Neural cell (in vitro differentiated cells): Measurements from ENCODE around the gene CENPE. TPM values are rescaled to one million over a fixed set of nuclear protein-coding genes. Genes with fewer than 3 reads are reported as not detected.

Experiments
- H2AFZ ChIP-seq: fragments of 200-600, 300-800 bp; sonication (generic), shearing (Covaris generic); 2 replicates; pipeline ENCODE4 v1.6.0; 2014; ENCODE audit warnings: low read depth, mild to moderate bottlenecking, antibody characterized with exemption, low read length, moderate library complexity
- H3F3A ChIP-seq: fragments of 200-600 bp; shearing (Covaris generic); 2 replicates; pipeline ENCODE4 v1.6.1; 2016; ENCODE audit warnings: mild to moderate bottlenecking, moderate library complexity, mixed read lengths, antibody characterized with exemption, low read length; ENCODE audit not compliant: insufficient read depth, poor library complexity, severe bottlenecking
- H3K27ac ChIP-seq: fragments of 200-600, 300-800 bp; sonication (generic), shearing (Covaris generic); 2 replicates; pipeline ENCODE4 v1.5.1; 2014; ENCODE audit warnings: mild to moderate bottlenecking, low read length, moderate library complexity
- H3K27me3 ChIP-seq: fragments of 300-800, 200-600 bp; sonication (generic), shearing (Covaris generic); 2 replicates; pipeline ENCODE4 v1.6.0; 2014; ENCODE audit warnings: mild to moderate bottlenecking, low read depth, low read length, moderate library complexity; ENCODE audit not compliant: insufficient read depth
- H3K36me3 ChIP-seq: fragments of 300-800, 200-600 bp; sonication (generic), shearing (Covaris generic); 2 replicates; pipeline ENCODE4 v1.5.1; 2014; ENCODE audit warnings: mild to moderate bottlenecking, antibody characterized with exemption, low read length, moderate library complexity; ENCODE audit not compliant: insufficient read depth
- H3K4me2 ChIP-seq: fragments of 300-800, 200-600 bp; sonication (generic), shearing (Covaris generic); 2 replicates; pipeline ENCODE4 v1.6.0; 2014; ENCODE audit warnings: mild to moderate bottlenecking, low read length
- H3K4me3 ChIP-seq: fragments of 300-800, 200-600 bp; sonication (generic), shearing (Covaris generic); 2 replicates; pipeline ENCODE4 v1.5.1; 2014; ENCODE audit warnings: mild to moderate bottlenecking, low read length, moderate library complexity
- H3K79me2 ChIP-seq: fragments of 200-600 bp; shearing (Covaris generic); replicated peaks from 2 replicates; pipeline ENCODE4 v1.6.0; 2014; ENCODE audit warnings: mild to moderate bottlenecking, low read length, moderate library complexity; ENCODE audit not compliant: insufficient read depth
- H3K9ac ChIP-seq: fragments of 300-800, 200-600 bp; sonication (generic), shearing (Covaris generic); 2 replicates; pipeline ENCODE4 v1.6.1; 2016; ENCODE audit warnings: mild to moderate bottlenecking, low read length, mixed read lengths
- H3K9me2 ChIP-seq: fragments of 200-600 bp; shearing (Covaris generic); 2 replicates; pipeline ENCODE4 v1.6.1; 2016; ENCODE audit warnings: mild to moderate bottlenecking, low read length, mixed read lengths; ENCODE audit not compliant: insufficient read depth
- H3K9me3 ChIP-seq: fragments of 200-600, 300-800 bp; sonication (generic), shearing (Covaris generic); 2 replicates; pipeline ENCODE4 v1.6.1; 2016; ENCODE audit warnings: mild to moderate bottlenecking, mixed run types, low read length, moderate library complexity, mixed read lengths
- H4K20me1 ChIP-seq: fragments of 200-600 bp; shearing (Covaris generic); 2 replicates; pipeline ENCODE4 v1.6.1; 2016; ENCODE audit warnings: mild to moderate bottlenecking, mixed run types; ENCODE audit not compliant: insufficient read depth
- EP300 ChIP-seq: fragments of 450-650 bp; conservative IDR thresholded peaks from 2 replicates; pipeline ENCODE4 v1.6.1; 2014; ENCODE audit warnings: antibody characterized with exemption, mild to moderate bottlenecking, moderate library complexity; ENCODE audit not compliant: poor library complexity, severe bottlenecking
- EZH2 ChIP-seq: fragments of 200-600, 300-800 bp; shearing (Covaris generic), sonication (generic); IDR thresholded peaks from 2 replicates; pipeline ENCODE4 v1.6.1; 2014; ENCODE audit warnings: antibody characterized with exemption, low read length, borderline replicate concordance, mild to moderate bottlenecking; ENCODE audit not compliant: insufficient read depth, poor library complexity, severe bottlenecking
- POLR2AphosphoS5 ChIP-seq: IDR thresholded peaks from 2 replicates; pipeline ENCODE4 v1.6.1; 2012
- RAD21 ChIP-seq: fragments of 450-650 bp; conservative IDR thresholded peaks from 2 replicates; pipeline ENCODE4 v1.6.1; 2014; ENCODE audit warnings: antibody characterized with exemption, mild to moderate bottlenecking, moderate library complexity
- SMC3 ChIP-seq: fragments of 450-650 bp; conservative IDR thresholded peaks from 2 replicates; pipeline ENCODE4 v1.6.1; 2014; ENCODE audit warnings: antibody characterized with exemption, mild to moderate bottlenecking, moderate library complexity; ENCODE audit not compliant: poor library complexity
- TAF1 ChIP-seq: IDR thresholded peaks from 2 replicates; pipeline ENCODE4 v1.6.1; 2012; ENCODE audit warnings: low read depth
- polyA plus RNA-seq: library from polyadenylated mRNA; depleted of rRNA; stranded (reverse); fragments of >200 nt; gene quantifications from 2 replicates; pipeline ENCODE4 v1.2.3, GENCODE V29; 2014
- TF ChIP-seq, protein P1 (sequence below): fragments of 450-650 bp; IDR thresholded peaks from 2 replicates; pipeline ENCODE4 v1.5.1; 2014; ENCODE audit warnings: antibody characterized with exemption, mild to moderate bottlenecking, moderate library complexity; ENCODE audit not compliant: poor library complexity, severe bottlenecking
- TF ChIP-seq, protein P2 (sequence below): IDR thresholded peaks from 2 replicates; pipeline ENCODE4 v1.6.1; 2012; ENCODE audit warnings: borderline replicate concordance

CENPE gene
- polyA plus RNA-seq, 1 donor from 2014 or later: 1.8 TPM

DNA sequence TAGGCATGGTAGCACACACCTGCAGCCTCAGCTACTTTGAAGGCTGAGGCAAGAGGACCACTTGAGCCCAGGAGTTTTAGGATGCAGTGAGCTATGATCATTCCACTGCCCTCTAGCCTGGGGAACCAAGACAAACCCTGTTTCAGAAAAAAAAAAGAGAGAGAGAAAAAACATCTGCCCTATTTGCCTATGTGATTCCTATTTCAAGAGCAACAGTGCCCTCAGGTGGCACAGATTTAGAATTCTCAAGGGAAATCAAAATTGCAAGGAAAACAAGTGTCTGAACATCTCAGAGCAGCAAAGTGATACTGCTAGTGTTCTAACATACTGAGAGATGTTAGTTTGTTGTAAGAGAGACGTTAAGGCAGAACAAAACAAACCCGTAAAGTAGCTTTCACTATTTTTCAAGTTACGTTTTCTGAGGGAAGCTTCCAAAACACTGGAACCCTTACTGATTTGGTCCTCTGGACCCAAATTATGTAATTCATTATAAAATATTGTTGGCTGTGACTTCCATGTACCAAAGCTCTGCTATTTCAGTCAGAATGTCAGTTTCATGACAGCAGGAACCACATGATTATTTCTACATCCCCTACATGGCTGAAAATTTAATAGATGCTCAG, 106.4 kb downstream of the CENPE start:
- H3K79me2 ChIP-seq: no peaks in the 10 kb centered on the region
- peak; percentile 79 for TF ChIP-seq SMC3
- no peak for TF ChIP-seq TAF1
- TF ChIP-seq, protein P1, sequence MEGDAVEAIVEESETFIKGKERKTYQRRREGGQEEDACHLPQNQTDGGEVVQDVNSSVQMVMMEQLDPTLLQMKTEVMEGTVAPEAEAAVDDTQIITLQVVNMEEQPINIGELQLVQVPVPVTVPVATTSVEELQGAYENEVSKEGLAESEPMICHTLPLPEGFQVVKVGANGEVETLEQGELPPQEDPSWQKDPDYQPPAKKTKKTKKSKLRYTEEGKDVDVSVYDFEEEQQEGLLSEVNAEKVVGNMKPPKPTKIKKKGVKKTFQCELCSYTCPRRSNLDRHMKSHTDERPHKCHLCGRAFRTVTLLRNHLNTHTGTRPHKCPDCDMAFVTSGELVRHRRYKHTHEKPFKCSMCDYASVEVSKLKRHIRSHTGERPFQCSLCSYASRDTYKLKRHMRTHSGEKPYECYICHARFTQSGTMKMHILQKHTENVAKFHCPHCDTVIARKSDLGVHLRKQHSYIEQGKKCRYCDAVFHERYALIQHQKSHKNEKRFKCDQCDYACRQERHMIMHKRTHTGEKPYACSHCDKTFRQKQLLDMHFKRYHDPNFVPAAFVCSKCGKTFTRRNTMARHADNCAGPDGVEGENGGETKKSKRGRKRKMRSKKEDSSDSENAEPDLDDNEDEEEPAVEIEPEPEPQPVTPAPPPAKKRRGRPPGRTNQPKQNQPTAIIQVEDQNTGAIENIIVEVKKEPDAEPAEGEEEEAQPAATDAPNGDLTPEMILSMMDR: peak; percentile 80
- TF ChIP-seq RAD21: peak; percentile 84
- no peaks in the 10 kb centered on the region for H4K20me1 ChIP-seq
- no peaks in the 10 kb centered on the region for H3K27me3 ChIP-seq
- H3K36me3 ChIP-seq: no peaks in the 10 kb centered on the region
- H3K27ac ChIP-seq: no peak overlapping the region
- no peak overlapping the region for H3K4me2 ChIP-seq
- no peak overlapping the region for H2AFZ ChIP-seq
- H3K9me2 ChIP-seq: no peaks in the 10 kb centered on the region
- no peak overlapping the region for H3K4me3 ChIP-seq
- no peaks in the 10 kb centered on the region for H3K9me3 ChIP-seq
- H3K9ac ChIP-seq: no peak overlapping the region
- H3F3A ChIP-seq: no peaks in the 10 kb centered on the region

DNA sequence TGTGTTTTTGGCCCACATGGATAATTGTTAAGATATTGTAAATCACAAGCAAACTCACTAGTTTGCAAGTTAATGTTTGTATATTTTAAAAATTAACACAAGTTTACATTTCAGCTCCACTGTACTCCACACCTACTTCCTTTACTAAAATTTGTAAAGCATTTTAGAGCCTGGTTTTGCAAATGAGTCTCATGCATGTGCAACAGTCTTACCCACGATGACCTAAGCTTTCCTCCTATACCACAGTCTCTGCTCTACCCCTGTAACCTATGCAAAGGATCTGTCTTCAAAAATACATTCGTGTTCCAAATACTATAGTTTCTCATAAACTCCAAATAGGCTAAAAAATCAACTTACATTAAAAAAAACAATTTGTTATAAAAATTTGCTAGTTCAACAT, 108.7 kb downstream of the CENPE start:
- TF ChIP-seq POLR2AphosphoS5: no peak
- Histone ChIP-seq H3K27ac (no peak overlapping the region), H3K27me3 (no peaks in the 10 kb centered on the region), H4K20me1 (no peaks in the 10 kb centered on the region), H3K36me3 (no peaks in the 10 kb centered on the region), H2AFZ (no peak overlapping the region), H3K9me3 (no peaks in the 10 kb centered on the region), H3K4me3 (no peak overlapping the region), H3K4me2 (no peak overlapping the region), H3K9me2 (no peaks in the 10 kb centered on the region), H3K79me2 (no peaks in the 10 kb centered on the region), H3K9ac (no peak overlapping the region), H3F3A (no peaks in the 10 kb centered on the region)

DNA sequence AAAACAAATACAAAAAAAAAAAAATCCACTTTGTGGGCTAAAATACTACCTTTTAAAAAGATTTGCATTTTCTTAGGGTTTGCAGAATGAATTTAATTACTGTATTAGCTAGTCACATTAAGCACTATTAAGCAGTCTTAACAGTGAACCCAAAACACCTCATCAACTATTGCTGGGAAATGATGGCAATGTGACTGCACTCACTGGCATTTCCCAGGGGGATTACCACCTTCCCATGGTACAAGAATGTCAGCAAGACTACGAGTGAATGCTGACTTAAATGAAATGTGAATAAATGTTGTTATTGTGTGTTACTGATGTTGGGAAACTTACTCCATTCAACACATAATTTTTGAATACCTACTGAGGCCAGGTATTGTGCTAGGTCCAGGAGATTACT, 111.6 kb downstream of the CENPE start:
- no peak overlapping the region for H3K9ac ChIP-seq
- no peak overlapping the region for H2AFZ ChIP-seq
- H3F3A ChIP-seq: no peaks in the 10 kb centered on the region
- no peak overlapping the region for H3K27ac ChIP-seq
- no peaks in the 10 kb centered on the region for H3K9me2 ChIP-seq
- H3K9me3 ChIP-seq: no peaks in the 10 kb centered on the region
- no peak overlapping the region for H3K4me2 ChIP-seq
- no peaks in the 10 kb centered on the region for H4K20me1 ChIP-seq
- no peaks in the 10 kb centered on the region for H3K36me3 ChIP-seq
- no peaks in the 10 kb centered on the region for H3K27me3 ChIP-seq
- H3K4me3 ChIP-seq: no peak overlapping the region
- no peaks in the 10 kb centered on the region for H3K79me2 ChIP-seq
- no peak for TF ChIP-seq RAD21
- TF ChIP-seq, protein P1: no peak
- TF ChIP-seq, protein P2, sequence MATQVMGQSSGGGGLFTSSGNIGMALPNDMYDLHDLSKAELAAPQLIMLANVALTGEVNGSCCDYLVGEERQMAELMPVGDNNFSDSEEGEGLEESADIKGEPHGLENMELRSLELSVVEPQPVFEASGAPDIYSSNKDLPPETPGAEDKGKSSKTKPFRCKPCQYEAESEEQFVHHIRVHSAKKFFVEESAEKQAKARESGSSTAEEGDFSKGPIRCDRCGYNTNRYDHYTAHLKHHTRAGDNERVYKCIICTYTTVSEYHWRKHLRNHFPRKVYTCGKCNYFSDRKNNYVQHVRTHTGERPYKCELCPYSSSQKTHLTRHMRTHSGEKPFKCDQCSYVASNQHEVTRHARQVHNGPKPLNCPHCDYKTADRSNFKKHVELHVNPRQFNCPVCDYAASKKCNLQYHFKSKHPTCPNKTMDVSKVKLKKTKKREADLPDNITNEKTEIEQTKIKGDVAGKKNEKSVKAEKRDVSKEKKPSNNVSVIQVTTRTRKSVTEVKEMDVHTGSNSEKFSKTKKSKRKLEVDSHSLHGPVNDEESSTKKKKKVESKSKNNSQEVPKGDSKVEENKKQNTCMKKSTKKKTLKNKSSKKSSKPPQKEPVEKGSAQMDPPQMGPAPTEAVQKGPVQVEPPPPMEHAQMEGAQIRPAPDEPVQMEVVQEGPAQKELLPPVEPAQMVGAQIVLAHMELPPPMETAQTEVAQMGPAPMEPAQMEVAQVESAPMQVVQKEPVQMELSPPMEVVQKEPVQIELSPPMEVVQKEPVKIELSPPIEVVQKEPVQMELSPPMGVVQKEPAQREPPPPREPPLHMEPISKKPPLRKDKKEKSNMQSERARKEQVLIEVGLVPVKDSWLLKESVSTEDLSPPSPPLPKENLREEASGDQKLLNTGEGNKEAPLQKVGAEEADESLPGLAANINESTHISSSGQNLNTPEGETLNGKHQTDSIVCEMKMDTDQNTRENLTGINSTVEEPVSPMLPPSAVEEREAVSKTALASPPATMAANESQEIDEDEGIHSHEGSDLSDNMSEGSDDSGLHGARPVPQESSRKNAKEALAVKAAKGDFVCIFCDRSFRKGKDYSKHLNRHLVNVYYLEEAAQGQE: no peak
- TF ChIP-seq TAF1: no peak
- no peak for TF ChIP-seq EP300
- no peak for TF ChIP-seq EZH2
- no peak for TF ChIP-seq SMC3
